GM21825 (cell line): Measurements from ENCODE around the gene ITPRID1.
A peak's percentile ranks its signal among the peaks of the same experiment; 100 is the strongest.

Experiments
- ATAC-seq: cut with Tn5 transposase; IDR thresholded peaks from one replicate; pipeline ENCODE4 v1.9.1; 2021; ENCODE audit warnings: mild to moderate bottlenecking, moderate library complexity; ENCODE audit not compliant: unreplicated experiment

Gene ITPRID1

GRCh38 chr7:31633467-31633866, 119.6 kb downstream of the ITPRID1 start:
- ATAC-seq = no peak

DNA sequence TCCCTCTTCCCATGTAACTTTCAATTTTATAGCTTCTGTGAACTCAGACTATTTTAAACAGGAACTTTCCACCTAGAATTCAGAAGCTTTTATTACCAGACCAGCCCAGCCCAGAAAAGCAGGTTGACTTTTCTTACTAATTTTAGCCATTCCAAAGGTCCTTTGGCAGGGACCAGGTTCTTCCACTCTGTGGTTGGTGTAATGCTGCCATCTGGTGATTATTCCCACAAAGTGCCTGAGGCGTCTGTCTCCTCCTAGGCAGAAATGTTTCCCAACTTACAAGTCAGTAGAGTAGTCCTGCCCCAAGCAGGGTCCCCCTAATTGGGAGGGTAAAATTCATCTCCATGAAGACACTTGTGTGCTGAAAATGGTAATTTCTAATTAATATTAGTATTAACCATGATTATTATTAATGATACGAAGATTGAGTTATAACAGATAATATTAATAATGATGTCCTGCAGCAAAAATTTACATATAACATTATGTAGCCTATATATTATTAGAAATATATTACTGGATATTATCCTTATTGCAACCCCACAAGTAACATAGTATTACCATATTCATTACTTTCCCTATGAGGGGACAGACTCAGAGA, 120.1 kb downstream of the ITPRID1 start:
- no peak for ATAC-seq

GRCh38 chr7:31640381-31640780, 126.5 kb downstream of the ITPRID1 start:
- ATAC-seq = no peak

- ATAC-seq = no peak
Observed at GRCh38 chr7:31642681-31643115, 128.8 kb downstream of the ITPRID1 start.

- ATAC-seq = no peak
Observed at GRCh38 chr7:31646942-31647341, 133.1 kb downstream of the ITPRID1 start.

DNA sequence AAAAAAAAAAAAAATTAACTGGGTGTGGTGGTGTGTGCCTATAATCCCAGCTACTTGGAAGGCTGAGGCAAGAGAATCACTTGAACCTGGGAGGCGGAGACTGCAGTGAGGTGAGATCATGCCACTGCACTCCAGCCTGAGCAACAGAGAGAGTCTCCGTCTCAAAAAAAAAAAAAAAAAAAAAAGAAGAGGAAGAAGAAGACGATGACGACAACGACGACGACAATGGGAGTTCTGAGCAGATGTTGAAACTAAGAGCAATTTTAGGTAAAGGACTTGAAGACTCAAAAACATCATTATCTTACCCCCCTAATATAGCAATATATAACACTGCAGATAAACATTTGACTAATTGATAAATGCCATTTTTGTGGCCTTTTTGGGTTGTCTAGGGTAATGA, 133.6 kb downstream of the ITPRID1 start:
- no peak for ATAC-seq

GRCh38 chr7:31648288-31648687, 134.4 kb downstream of the ITPRID1 start:
- ATAC-seq = no peak

DNA sequence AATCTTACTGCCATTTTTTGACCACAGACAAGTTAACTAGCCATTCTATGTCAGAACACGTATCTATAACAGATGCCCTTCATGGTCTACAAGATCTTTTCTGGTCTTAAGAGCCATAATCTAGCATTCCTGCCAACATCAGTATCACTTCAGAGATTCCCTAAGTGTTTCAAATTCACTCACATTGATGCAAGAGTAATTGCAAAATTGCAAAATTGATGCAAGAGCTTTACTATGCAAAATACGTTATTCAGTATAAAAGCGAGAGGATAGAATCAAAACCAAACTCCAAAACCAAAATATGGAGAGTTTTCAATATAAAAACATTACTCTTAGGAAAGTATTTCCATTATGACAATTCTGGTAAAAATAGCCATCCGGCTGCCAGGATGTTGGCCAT, 135.0 kb downstream of the ITPRID1 start:
- ATAC-seq = no peak

DNA sequence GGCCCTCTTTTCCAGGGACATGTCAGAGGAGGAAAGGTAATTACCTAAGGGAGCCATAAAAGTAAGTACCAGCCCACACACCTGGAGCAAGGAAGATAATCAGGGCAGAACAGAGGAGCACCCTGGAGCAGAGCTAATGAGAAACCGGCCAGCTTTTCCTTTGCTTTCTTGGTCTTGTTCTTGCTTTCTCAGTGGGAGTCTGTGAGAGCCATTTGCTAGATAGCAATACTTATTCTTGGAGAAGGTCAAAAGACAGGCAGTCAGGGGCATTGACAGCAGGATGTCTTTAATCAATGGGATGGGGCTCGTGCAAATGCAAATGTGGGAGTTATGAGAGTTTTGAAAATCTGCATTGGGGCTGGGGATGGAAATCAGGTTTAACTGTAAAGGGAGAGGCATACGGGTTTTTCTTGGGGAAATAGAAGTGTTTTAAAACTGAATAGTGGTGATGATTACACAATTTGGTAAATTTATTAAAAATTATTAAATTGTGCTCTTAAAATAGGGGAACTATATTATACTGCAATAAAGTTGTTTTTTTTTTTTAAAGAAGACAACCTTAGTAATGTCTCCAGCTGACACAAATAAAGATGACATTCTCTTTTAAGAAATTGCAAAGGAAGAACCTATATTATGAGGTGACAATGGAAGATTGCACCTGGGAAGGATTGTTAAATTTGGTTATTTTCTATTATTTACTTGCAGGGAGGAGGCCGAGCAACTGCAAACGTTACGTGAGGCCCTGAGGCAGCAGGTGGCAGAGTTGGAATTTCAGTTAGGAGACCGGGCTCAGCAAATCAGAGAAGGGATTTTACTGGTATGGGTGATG, 137.6 kb downstream of the ITPRID1 start:
- ATAC-seq = no peak

DNA sequence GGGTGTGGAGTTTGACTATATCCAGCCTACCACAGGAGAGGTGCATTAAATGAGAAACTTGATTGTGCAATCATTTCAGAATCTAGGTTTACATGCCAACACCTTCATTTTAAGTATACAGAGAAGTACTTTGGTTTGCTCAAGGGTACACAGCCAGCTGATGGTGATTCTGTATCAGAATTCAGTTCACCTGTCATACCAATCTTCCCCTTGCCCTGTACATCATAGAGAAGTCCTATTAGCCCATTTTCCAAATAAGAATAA, 138.1 kb downstream of the ITPRID1 start:
- ATAC-seq = no peak

GRCh38 chr7:31663072-31663471, 149.2 kb downstream of the ITPRID1 start:
- no peak for ATAC-seq

GRCh38 chr7:31664890-31665289, 151.0 kb downstream of the ITPRID1 start:
- no peak for ATAC-seq

- no peak for ATAC-seq
Observed at GRCh38 chr7:31665546-31665945, 151.7 kb downstream of the ITPRID1 start.

- no peak for ATAC-seq
Observed at GRCh38 chr7:31669461-31669860, 155.6 kb downstream of the ITPRID1 start.

- ATAC-seq = no peak
Observed at GRCh38 chr7:31679574-31680305, 165.8 kb downstream of the ITPRID1 start.

GRCh38 chr7:31683445-31684225, 169.7 kb downstream of the ITPRID1 start:
- ATAC-seq = no peak

- ATAC-seq = no peak
Observed at GRCh38 chr7:31687024-31687748, 173.3 kb downstream of the ITPRID1 start, which contains the start of gene PPP1R17. TSS of gene PPP1R17 (plus strand) at chr7:31687215. CDS start at chr7:31692442, 5,227 bp downstream.

DNA sequence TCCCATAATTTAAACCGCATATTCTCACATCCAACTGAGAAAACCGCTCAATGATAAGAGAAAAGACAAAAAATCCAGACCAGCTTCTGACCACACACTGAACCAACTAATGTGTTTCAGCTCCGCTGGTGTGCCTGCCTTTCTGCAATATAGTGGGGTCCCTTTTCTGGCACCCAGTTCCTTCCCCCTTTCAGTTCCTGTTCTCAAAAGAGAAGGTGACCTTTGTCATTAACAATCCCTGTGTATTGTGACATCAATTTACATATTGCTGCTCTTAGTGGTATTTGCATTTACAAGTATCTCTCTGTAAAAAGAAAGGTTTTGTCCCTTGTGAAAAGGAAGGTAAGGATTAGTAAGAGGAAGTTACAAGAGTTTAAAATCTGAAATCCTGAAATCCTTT, 174.5 kb downstream of the ITPRID1 start:
- ATAC-seq = peak; percentile 93

- no peak for ATAC-seq
Observed at GRCh38 chr7:31688996-31689395, 175.1 kb downstream of the ITPRID1 start.

DNA sequence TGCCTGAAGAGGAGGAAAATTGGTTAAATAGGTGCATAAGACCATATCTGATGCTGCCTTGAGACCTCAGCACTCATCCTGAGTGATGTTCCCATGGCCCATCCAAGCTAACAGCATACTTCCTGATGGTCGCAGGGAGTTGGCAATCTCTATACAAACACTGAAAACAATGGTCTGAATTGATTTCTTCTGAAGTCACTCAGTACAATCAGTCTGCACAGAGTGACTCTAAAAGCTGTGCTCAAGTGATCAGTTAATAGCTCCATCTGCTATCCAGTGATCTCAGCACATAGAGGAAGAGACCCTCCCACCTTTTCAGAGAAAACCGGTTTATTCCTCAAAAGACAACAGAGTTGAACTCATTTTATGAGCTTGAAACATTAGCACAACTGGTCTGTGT, 177.0 kb downstream of the ITPRID1 start:
- no peak for ATAC-seq

DNA sequence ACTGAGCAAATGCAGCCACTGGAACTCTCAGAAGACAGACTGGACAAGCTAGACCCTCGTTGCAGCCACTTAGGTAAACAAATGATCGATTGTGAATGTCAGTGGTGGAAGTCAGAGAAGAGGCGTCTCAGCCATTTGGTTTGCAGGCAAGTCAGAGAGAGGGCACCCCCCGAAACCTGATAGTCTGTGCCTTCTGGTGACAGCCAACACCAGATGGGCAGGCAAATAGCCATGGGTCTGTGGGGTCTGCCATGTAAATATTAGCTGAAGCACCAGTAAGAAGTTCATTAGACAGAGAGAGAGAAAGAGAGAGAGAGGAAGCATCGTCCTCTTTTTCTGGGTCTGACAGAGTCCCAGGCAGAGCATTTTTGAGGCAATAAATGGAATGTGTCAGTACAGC, 178.6 kb downstream of the ITPRID1 start:
- no peak for ATAC-seq
